ENCODE results near the gene VPS37C.
"Not testable (repeated sequence)": the region's sequence is repeated elsewhere in the genome, so short reads cannot be mapped to it uniquely, and the experiment has no call there.

The VPS37C gene

DNA sequence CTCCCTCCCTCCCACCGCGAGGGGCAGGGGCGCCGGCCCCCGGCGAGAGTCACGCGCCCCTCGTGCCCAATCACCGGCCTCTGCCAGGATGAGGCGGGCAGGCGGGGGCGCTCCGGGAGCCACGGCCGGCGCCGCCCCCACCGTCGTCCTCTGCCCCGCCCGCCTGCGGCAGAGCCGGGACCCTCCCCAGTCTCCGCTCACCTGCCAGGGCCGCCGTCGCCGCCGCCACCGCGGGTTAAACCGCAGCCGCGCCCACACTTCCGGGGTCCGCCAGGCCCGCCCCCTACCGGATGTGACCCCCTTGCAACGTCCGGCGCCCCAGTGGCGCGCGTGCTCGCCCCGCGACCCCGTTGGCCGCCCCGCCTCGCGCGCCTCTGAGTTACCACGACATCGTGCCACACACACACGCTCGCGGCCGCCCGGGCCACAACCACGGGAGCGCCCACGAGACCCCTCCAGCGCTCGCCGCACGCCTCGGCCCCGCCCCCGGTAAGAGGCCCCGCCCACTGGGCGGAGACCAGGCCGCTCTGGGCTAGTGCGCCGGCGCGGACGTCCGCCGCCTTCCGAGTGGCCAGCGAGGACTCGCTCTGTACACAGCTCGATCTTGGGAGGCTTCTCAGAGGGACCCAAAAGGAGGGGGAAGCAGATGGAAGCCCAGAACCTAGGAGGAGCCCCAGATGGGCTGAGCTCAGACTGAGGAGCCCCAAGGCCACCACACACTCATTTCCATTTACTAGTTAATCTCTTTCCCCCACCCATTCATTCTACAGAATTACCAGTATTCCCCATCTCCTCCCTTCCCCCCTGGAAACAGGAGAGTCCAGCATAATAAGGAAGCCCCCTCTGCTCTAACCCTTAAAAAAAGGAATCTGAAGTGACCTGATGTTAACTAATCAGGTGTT is at the start of gene VPS37C:
TSS of gene VPS37C (minus strand) at position 237 of the 902 bp plus-strand sequence. CDS start 22,597 bp downstream, outside the sequence.
- DNase-seq, result peak; percentile 81 to 86

GRCh38 chr11:61210629-61211028 is 49.4 kb upstream of the VPS37C start:
- DNase-seq, result not testable (repeated sequence)

DNA sequence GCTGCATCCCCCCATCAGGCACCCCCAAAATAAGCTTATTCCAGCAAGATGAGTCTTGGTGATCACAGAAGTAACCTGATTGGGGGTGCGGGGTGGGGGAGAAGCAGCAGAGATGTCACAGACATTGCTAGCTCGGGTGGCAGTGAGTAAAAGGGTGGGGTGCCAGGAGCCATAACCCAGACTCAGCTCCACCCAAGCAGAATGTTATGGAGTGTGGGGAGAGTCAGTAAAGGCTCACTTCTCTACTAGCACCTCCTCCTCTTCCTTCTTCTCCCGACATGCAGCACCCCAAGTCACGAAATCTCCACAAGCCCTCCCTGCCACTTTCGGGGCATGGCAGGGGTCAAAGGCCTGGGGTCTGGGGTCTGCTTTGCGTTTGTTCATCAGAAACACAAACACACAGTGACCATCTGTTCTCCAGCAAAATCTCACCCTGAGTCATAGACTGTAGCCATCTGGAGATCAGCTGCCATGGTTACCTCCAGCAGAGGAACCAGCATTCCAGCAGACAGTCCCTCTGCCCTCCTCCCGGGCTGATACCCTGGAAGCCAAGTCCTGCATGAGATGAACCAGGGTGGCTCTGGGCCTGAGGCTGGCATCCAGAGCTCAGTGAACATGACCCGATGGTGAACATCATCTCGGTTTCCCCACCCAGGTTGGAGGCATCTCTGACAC is 46.5 kb upstream of the VPS37C start:
- not testable (repeated sequence) for DNase-seq

DNA sequence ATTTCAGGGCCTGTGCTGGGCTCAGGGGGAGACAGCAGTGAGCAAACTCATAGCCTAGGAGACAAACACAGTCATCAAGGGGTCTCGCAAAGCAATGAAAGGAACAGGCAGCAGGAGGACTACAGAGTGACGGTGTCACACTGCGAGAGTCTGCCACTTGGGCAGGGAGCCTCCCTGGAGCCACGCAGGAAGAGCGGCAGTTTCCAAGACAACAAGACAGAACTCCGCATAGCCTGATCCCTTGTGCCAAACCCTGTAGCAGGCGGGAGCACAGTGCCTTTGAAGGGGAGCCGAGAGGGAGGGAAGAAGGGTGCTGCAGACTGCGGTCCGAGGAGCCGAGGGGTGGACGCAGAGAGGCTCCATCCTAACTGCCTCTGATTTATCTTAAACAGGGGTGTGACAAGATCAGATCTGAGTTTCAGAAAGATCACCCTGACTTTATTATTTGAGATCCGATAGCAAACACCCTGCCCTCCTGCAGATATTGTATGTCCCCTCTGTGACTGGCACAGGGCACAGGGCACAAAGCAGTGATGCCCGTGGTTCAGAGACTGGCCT is 43.4 kb upstream of the VPS37C start:
- DNase-seq, result not testable (repeated sequence)

- not testable (repeated sequence) for DNase-seq
Observed at GRCh38 chr11:61203873-61204272, 42.6 kb upstream of the VPS37C start.

GRCh38 chr11:61202950-61203746 is 41.9 kb upstream of the VPS37C start, which contains the start of gene PGA3:
PGA3 (plus strand) TSS chr11:61203515; CDS start chr11:61203565, 50 bp downstream.
- not testable (repeated sequence) for DNase-seq

DNA sequence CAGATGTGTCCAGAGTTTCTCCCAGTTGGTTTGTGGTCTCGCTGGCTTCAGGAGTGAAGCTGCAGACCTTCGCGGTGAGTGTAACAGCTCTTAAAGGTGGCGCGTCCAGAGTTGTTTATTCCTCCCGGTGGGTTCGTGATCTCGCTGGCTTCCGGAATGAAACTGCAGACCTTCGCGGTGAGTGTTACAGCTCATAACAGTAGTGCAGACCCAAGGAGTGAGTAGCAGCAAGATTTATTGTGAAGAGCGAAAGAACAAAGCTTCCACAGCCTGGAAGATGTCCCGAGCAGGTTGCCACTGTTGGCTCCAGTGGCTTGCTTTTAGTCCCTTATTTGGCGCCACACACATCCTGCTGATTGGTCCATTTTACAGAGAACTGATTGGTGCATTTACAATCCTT is 40.2 kb upstream of the VPS37C start:
- no peak for DNase-seq

GRCh38 chr11:61198948-61199523 is 37.8 kb upstream of the VPS37C start:
- no peak for DNase-seq

GRCh38 chr11:61198361-61198760 is 37.1 kb upstream of the VPS37C start:
- DNase-seq, result no peak

DNA sequence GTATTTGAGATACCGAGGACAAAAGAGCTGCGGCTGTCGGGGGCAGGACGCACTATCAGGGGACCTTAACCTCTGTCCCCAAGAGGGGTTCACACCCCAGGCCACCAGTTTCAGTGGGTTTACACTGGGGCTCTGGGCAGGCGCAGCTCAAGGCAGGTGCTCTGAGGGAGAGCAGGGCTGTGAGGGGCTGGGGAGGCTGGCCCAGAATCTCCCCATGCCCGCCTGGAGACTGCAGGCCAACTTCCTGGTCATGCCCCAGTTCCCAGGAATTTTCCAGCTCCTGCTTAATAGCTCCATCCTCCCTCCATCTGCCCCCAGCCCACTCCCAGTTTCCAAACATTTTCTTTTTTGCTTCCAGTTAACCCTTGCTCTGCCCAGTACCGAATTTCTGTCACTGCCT is 34.5 kb upstream of the VPS37C start:
- no peak for DNase-seq

DNA sequence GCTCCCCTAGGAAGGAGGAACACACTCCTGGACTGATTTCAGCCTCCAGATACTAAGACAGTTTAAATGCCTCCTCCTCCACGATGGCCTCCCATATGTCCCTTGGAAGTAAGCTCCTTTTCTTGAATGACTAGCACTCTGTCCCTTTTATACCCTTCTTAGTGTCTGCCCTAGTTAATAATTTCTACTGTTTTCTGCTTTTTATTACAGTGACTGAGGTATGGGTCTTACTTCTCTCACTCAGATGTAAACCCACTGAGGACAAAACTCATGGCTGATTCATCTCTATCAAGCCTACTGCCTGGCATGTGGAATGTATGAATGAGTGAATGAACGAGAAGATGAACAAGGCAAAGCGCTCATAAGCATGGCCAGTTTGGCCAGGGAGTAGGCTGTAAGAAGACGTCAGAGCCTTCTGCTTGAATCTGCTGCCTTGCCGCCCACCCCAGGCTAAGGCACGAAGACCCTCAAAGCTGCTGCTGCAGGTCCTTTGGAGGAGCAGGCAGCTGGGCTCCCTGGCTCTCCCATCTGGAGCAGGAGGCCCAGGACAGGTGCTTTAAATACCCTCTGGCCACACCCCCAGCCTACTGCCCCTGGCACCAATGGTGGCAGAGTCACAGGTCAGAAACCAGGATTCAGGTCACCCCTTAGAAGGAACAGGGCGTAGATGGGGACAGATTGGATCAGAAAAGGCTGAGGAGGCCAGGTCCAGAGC is 33.9 kb upstream of the VPS37C start:
- DNase-seq, result no peak

DNA sequence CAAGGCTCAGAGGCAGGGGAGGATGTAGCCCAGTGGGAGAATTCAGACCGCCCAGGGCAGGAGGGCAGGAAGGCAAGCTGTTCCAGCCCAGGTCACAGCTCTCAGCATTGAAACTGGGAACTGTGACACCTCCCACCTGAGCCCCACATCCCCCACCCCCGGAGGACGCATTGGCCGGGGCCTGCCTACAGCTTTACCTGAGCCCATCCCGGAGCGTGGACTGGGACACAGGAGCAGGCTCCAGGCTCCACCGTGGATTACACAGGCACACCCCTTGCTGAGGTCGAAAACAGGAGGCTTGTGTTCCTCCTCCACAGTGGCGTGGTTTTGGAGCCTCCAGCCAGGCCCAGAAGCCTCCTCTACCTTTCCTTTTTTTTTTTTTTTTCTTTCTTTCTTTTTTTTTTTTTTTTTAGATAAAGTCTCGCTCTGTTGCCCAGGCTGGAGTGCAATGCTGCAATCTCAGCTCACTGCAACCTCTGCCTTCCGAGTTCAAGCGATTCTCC is 33.0 kb upstream of the VPS37C start:
- no peak for DNase-seq

DNA sequence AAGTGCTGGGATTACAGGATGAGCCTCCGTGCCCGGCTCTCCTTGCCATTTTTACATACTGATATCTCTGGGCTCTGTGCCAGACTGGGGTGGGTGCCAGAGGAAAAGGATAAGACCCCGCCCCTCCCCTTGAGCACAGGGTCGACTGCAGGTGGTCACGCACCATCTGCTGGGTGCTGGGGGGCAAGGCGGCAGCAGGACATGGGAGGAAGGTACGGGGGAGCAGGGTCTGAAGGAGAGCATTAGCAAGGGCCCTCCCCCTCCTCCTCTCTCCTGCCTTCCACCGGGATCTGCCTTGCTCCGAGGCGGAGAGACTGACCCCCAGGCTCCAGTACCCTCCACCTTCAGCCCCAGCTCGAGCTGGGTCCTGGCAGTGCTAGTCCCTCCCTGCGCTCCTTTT is 32.4 kb upstream of the VPS37C start:
- DNase-seq, result no peak

- DNase-seq, result no peak
Observed at GRCh38 chr11:61189933-61190332, 28.7 kb upstream of the VPS37C start.

DNA sequence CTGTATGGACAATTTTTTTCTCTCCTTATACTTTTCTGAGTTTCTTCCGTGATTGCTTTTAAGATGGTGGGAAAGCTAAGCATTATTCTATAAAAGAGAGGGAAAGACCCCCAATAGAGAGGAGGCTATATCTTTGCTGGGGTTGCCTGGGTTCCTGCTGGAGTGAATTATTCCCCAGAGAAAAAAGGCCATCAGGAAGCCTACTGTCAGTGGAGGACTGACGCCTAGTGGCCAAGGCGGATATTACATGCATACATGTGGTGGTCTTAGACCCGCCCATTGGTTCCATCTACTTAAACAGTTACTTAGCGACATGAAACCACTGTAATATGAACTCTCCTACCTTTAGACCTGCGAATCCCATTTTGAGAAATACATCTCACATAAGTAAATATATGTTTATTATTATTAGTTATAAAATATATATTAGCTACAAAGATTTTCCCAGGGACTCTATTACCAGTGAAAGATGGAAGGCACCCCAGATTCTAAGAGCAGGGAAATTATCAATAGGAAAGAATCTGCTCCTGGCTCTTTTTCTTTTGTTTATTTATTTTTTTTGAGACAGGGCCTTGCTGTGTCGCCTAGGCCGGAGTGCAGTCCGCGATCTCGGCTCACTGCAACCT is 26.4 kb upstream of the VPS37C start:
- peak; percentile 32 to 82 for DNase-seq

- no peak for DNase-seq
Observed at GRCh38 chr11:61186504-61186903, 25.3 kb upstream of the VPS37C start.

- no peak for DNase-seq
Observed at GRCh38 chr11:61183645-61184044, 22.4 kb upstream of the VPS37C start.

GRCh38 chr11:61181489-61181888 is 20.3 kb upstream of the VPS37C start:
- no peak for DNase-seq

DNA sequence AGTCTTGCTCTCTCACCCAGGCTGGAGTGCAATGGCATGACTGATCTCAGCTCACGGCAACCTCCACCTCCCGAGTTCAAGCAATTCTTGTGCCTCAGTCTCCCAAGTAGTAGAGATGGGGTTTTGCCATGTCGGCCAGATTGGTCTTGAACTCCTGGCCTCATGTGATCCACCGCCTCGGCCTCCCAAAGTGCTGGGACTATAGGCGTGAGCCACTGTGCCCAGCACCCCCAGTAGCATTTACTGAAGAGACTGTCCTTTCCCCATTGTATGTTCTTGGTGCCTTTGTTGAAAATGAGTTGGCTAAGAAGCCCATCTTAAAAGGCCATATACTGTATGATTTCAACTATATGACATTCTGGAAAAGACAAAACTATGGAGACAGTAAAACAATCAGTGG is 19.0 kb upstream of the VPS37C start:
- DNase-seq, result not testable (repeated sequence)

- no peak for DNase-seq
Observed at GRCh38 chr11:61176446-61176845, 15.2 kb upstream of the VPS37C start.

- no peak for DNase-seq
Observed at GRCh38 chr11:61174949-61175348, 13.7 kb upstream of the VPS37C start.
